ENCODE measurements around the gene MAP1LC3B.

- TF ChIP-seq, protein P1, sequence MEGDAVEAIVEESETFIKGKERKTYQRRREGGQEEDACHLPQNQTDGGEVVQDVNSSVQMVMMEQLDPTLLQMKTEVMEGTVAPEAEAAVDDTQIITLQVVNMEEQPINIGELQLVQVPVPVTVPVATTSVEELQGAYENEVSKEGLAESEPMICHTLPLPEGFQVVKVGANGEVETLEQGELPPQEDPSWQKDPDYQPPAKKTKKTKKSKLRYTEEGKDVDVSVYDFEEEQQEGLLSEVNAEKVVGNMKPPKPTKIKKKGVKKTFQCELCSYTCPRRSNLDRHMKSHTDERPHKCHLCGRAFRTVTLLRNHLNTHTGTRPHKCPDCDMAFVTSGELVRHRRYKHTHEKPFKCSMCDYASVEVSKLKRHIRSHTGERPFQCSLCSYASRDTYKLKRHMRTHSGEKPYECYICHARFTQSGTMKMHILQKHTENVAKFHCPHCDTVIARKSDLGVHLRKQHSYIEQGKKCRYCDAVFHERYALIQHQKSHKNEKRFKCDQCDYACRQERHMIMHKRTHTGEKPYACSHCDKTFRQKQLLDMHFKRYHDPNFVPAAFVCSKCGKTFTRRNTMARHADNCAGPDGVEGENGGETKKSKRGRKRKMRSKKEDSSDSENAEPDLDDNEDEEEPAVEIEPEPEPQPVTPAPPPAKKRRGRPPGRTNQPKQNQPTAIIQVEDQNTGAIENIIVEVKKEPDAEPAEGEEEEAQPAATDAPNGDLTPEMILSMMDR (IDR thresholded peaks at IDR 0.05), result no peak
- no peak for TF ChIP-seq EZH2 (IDR thresholded peaks at IDR 0.05; ENCODE audit: borderline replicate concordance, insufficient read depth, low read depth, low read length, poor library complexity, severe bottlenecking)
Observed at GRCh38 chr16:87343753-87344050, 48.4 kb upstream of the MAP1LC3B start.

Measured in B cell (primary cell).